ENCODE data around the gene SLC16A10. TPM values are rescaled to one million over a fixed set of nuclear protein-coding genes. Genes with fewer than 3 reads are reported as not detected.
"Not testable (repeated sequence)": the region's sequence is repeated elsewhere in the genome, so short reads cannot be mapped to it uniquely, and the experiment has no call there.

The SLC16A10 gene
- total RNA-seq, 3 donors from 2014 or later: 1.4 to 6.0 (median 3.8) TPM

- ATAC-seq (no peak), DNase-seq (no peak)
- Histone ChIP-seq H3K9me3 (no peaks in the 10 kb centered on the region), H3K4me3 (no peak overlapping the region), H3K4me1 (ENCODE audit: low read depth) (no peaks in the 10 kb centered on the region), H3K36me3 (ENCODE audit: low read depth) (no peaks in the 10 kb centered on the region)
- TF ChIP-seq, protein P1, sequence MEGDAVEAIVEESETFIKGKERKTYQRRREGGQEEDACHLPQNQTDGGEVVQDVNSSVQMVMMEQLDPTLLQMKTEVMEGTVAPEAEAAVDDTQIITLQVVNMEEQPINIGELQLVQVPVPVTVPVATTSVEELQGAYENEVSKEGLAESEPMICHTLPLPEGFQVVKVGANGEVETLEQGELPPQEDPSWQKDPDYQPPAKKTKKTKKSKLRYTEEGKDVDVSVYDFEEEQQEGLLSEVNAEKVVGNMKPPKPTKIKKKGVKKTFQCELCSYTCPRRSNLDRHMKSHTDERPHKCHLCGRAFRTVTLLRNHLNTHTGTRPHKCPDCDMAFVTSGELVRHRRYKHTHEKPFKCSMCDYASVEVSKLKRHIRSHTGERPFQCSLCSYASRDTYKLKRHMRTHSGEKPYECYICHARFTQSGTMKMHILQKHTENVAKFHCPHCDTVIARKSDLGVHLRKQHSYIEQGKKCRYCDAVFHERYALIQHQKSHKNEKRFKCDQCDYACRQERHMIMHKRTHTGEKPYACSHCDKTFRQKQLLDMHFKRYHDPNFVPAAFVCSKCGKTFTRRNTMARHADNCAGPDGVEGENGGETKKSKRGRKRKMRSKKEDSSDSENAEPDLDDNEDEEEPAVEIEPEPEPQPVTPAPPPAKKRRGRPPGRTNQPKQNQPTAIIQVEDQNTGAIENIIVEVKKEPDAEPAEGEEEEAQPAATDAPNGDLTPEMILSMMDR (IDR thresholded peaks at IDR 0.05): no peak
- intact Hi-C loops (cut with DNase I, micrococcal nuclease): no loop called here
These were observed 161.5 kb downstream of the SLC16A10 start for GRCh38 chr6:111248789-111249188.

GRCh38 chr6:111250791-111251354 lies 163.6 kb downstream of the SLC16A10 start:
- DNase-seq (no peak), ATAC-seq (no peak)
- intact Hi-C loops (cut with DNase I, micrococcal nuclease): loop anchor here in 1 of 2 donors (10.0 kb wide), 1 partner anchor 224 kb away; no protein-coding TSS in a partner anchor
- no peak overlapping the region for H3K4me3 ChIP-seq
- H3K9me3 ChIP-seq: no peaks in the 10 kb centered on the region
- no peaks in the 10 kb centered on the region for H3K4me1 ChIP-seq (ENCODE audit: low read depth)
- TF ChIP-seq, protein P1 (IDR thresholded peaks at IDR 0.05): no peak
- H3K36me3 ChIP-seq (ENCODE audit: low read depth): no peaks in the 10 kb centered on the region

- intact Hi-C loops (cut with DNase I, micrococcal nuclease): loop anchor here in 1 of 2 donors (10.0 kb wide), 1 partner anchor 222 kb away; no protein-coding TSS in a partner anchor
- TF ChIP-seq, protein P1 (IDR thresholded peaks at IDR 0.05): no peak
- H3K36me3 ChIP-seq (ENCODE audit: low read depth): no peaks in the 10 kb centered on the region
- H3K4me3 ChIP-seq: no peak overlapping the region
- ATAC-seq (no peak), DNase-seq (no peak)
- H3K9me3 ChIP-seq: no peaks in the 10 kb centered on the region
- no peaks in the 10 kb centered on the region for H3K4me1 ChIP-seq (ENCODE audit: low read depth)
These were observed 165.4 kb downstream of the SLC16A10 start for GRCh38 chr6:111252726-111253125.

GRCh38 chr6:111254004-111254778 lies 166.9 kb downstream of the SLC16A10 start:
- DNase-seq (no peak), ATAC-seq (no peak)
- TF ChIP-seq, protein P1 (IDR thresholded peaks at IDR 0.05): no peak
- no peaks in the 10 kb centered on the region for H3K9me3 ChIP-seq
- no peaks in the 10 kb centered on the region for H3K36me3 ChIP-seq (ENCODE audit: low read depth)
- intact Hi-C loops (cut with DNase I, micrococcal nuclease): loop anchor here in 1 of 2 donors (10.0 kb wide), 1 partner anchor 221 kb away; no protein-coding TSS in a partner anchor
- no peaks in the 10 kb centered on the region for H3K4me1 ChIP-seq (ENCODE audit: low read depth)
- H3K4me3 ChIP-seq: no peak overlapping the region

DNA sequence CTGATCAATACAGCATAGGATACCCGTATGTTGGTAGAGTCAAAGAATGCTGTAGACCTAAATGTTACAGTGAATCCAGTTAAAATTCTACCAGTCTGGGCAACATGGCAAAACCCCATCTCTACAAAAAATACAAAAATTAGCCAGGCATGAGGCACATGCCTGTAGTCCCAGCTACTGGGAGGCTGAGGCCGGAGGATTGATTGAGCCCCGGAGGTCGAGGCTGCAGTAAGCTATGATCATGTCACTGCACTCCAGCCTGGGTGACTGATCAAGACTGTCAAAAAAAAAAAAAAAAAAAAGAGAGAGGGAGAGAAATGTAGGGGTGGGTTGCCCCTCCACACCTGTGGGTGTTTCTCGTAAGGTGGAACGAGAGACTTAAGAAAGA lies 167.5 kb downstream of the SLC16A10 start:
- Histone ChIP-seq H3K9me3 (no peaks in the 10 kb centered on the region), H3K36me3 (ENCODE audit: low read depth) (no peaks in the 10 kb centered on the region), H3K4me1 (ENCODE audit: low read depth) (no peaks in the 10 kb centered on the region), H3K4me3 (no peak overlapping the region)
- ATAC-seq (no peak), DNase-seq (no peak)
- TF ChIP-seq, protein P1 (IDR thresholded peaks at IDR 0.05): no peak
- intact Hi-C loops (cut with DNase I, micrococcal nuclease): loop anchor here in 1 of 2 donors (10.0 kb wide), 1 partner anchor 220 kb away; no protein-coding TSS in a partner anchor

- intact Hi-C loops (cut with DNase I, micrococcal nuclease): loop anchor here in 1 of 2 donors (10.0 kb wide), 1 partner anchor 219 kb away; no protein-coding TSS in a partner anchor
- H3K4me1 ChIP-seq (ENCODE audit: low read depth): peaks cover 11% of the 10 kb centered on the region
- DNase-seq; H3K4me3 ChIP-seq; H3K9me3 ChIP-seq; H3K36me3 ChIP-seq (ENCODE audit: low read depth); ATAC-seq: not testable (repeated sequence)
These were observed 168.5 kb downstream of the SLC16A10 start for GRCh38 chr6:111255838-111256237.
